Endothelial cell of umbilical vein (primary cell): Measurements from ENCODE around the gene E2F2.

Source experiments
- CTCF ChIP-seq, 2 donors: IDR thresholded peaks; 1 replicate in 1 of 2; 2 replicates in 1 of 2; pipeline ENCODE4 v1.5.1; 2011; ENCODE audit warnings: low read length in 2 of 2, mild to moderate bottlenecking in 2 of 2, moderate library complexity in 2 of 2, control low read depth in 1 of 2, inconsistent platforms in 1 of 2, low read depth in 1 of 2; ENCODE audit not compliant: insufficient read depth in 1 of 2; ENCODE audit errors: extremely low read depth in 1 of 2
- EZH2 ChIP-seq: IDR thresholded peaks from 2 replicates; pipeline ENCODE4 v1.6.1; 2012; ENCODE audit warnings: borderline replicate concordance, low read depth, mild to moderate bottlenecking, moderate library complexity, low read length, inconsistent platforms; ENCODE audit not compliant: severe bottlenecking
- FOS ChIP-seq: IDR thresholded peaks from 2 replicates; pipeline ENCODE4 v1.6.1; 2011; ENCODE audit warnings: mild to moderate bottlenecking, low read length, moderate library complexity, borderline replicate concordance; ENCODE audit not compliant: insufficient read depth
- GATA2 ChIP-seq: IDR thresholded peaks from 2 replicates; pipeline ENCODE4 v1.7.0; 2011; ENCODE audit warnings: low read depth, mild to moderate bottlenecking, moderate library complexity, mixed read lengths, low read length; ENCODE audit not compliant: insufficient read length, insufficient read depth
- JUN ChIP-seq: IDR thresholded peaks from 2 replicates; pipeline ENCODE4 v1.6.1; 2011; ENCODE audit warnings: borderline replicate concordance, low read depth; ENCODE audit not compliant: insufficient read length, insufficient read depth
- MYC ChIP-seq: IDR thresholded peaks from one replicate; pipeline ENCODE4 v1.6.1; 2011; ENCODE audit warnings: mild to moderate bottlenecking, low read depth, low read length
- POLR2A ChIP-seq: IDR thresholded peaks from 2 replicates; pipeline ENCODE4 v1.6.1; 2012; ENCODE audit warnings: low read depth, mild to moderate bottlenecking, control low read depth, low read length
- POLR2AphosphoS5 ChIP-seq: IDR thresholded peaks from 2 replicates; pipeline ENCODE4 v1.6.1; 2012; ENCODE audit warnings: low read depth, mild to moderate bottlenecking, control low read depth, low read length, moderate library complexity; ENCODE audit not compliant: insufficient read depth

GRCh38 chr1:23553231-23554126, 22.4 kb upstream of the E2F2 start:
- TF ChIP-seq CTCF (IDR thresholded peaks at IDR 0.05; ENCODE audit: extremely low read depth in 1 of 2, insufficient read depth in 1 of 2, low read depth in 1 of 2, low read length in 2 of 2) (no peak), EZH2 (no peak), POLR2AphosphoS5 (no peak), POLR2A (no peak), JUN (no peak), FOS (no peak), MYC (no peak), GATA2 (no peak)
